Vagina (tissue), 2 donors: Measurements from ENCODE around the gene RRAGC. TPM values are rescaled to one million over a fixed set of nuclear protein-coding genes. Genes with fewer than 3 reads are reported as not detected.
"Not testable (repeated sequence)": the region's sequence is repeated elsewhere in the genome, so short reads cannot be mapped to it uniquely, and the experiment has no call there.

Experiments
- DNase-seq, 2 donors: peaks; one replicate each; pipeline ENCODE4 v3.0.0-alpha.2; 2017; ENCODE audit errors: extremely low spot score in 2 of 2
- H3K27ac ChIP-seq: fragments of 200-600 bp; sonication (generic); one replicate; pipeline ENCODE4 v1.5.1; 2019
- H3K27me3 ChIP-seq: fragments of 200-600 bp; sonication (generic); one replicate; pipeline ENCODE4 v1.5.1; 2019
- H3K36me3 ChIP-seq, 2 donors: fragments of 200-600 bp; sonication (generic); one replicate each; pipeline ENCODE4 v1.5.1; 2017 to 2019
- H3K4me1 ChIP-seq: fragments of 200-600 bp; sonication (generic); one replicate; pipeline ENCODE4 v1.5.1; 2019
- H3K4me3 ChIP-seq, 2 donors: fragments of 200-600 bp; sonication (generic); 1 replicate in 1 of 2; 2 replicates in 1 of 2; pipeline ENCODE4 v1.5.1; 2016 to 2019
- H3K9me3 ChIP-seq: fragments of 200-600 bp; sonication (generic); one replicate; pipeline ENCODE4 v1.5.1; 2019
- CTCF ChIP-seq, 3 experiments: fragments of 450-650 bp in 2 of 3; fragments of 200-600 bp in 1 of 3; sonication (generic) in 1 of 3; IDR thresholded peaks; one replicate each; pipeline ENCODE4 v1.5.1; 2017 to 2019; ENCODE audit warnings: antibody characterized with exemption in 3 of 3, mild to moderate bottlenecking in 2 of 3, moderate library complexity in 2 of 3
- POLR2A ChIP-seq, 2 donors: fragments of 450-650 bp; IDR thresholded peaks; one replicate each; pipeline ENCODE4 v1.6.1; 2017; ENCODE audit warnings: antibody characterized with exemption in 2 of 2, mild to moderate bottlenecking in 2 of 2, moderate library complexity in 2 of 2
- POLR2AphosphoS5 ChIP-seq, 2 donors: sonication (generic); formaldehyde crosslinking; IDR thresholded peaks; one replicate each; pipeline ENCODE4 v1.9.0; 2017; ENCODE audit warnings: antibody characterized with exemption in 2 of 2, mild to moderate bottlenecking in 2 of 2, low read depth in 1 of 2; ENCODE audit not compliant: insufficient read depth in 1 of 2
- intact Hi-C: fragments of 100-400 bp; cut with DNase I; formaldehyde crosslinking; loops from one replicate; pipeline ENCODE4 v1.15.1; 2023
- total RNA-seq: library from RNA; depleted of rRNA; stranded (reverse); fragments of >200 nt; gene quantifications from one replicate; pipeline ENCODE4 v1.2.3, GENCODE V29; 2016

RRAGC gene
- total RNA-seq, 1 donor from 2014 or later: 9.8 TPM

- no peaks in the 10 kb centered on the region for H3K27me3 ChIP-seq
- H3K9me3 ChIP-seq: no peaks in the 10 kb centered on the region
- intact Hi-C loops: no loop called here
- no peak for DNase-seq
- H3K27ac ChIP-seq: no peak overlapping the region
- TF ChIP-seq POLR2AphosphoS5 (IDR thresholded peaks at IDR 0.05; ENCODE audit: insufficient read depth in 1 of 2, low read depth in 1 of 2) (no peak), CTCF (IDR thresholded peaks at IDR 0.05) (no peak), POLR2A (IDR thresholded peaks at IDR 0.05) (no peak)
- H3K36me3 ChIP-seq: no peaks in the 10 kb centered on the region
- H3K4me1 ChIP-seq: peaks cover 13% of the 10 kb centered on the region
- H3K4me3 ChIP-seq: no peak overlapping the region
These were observed 44.5 kb downstream of the RRAGC start for GRCh38 chr1:38814984-38815464.

GRCh38 chr1:38814444-38814983 is 45.1 kb downstream of the RRAGC start:
- no peaks in the 10 kb centered on the region for H3K27me3 ChIP-seq
- no peak for DNase-seq
- H3K4me3 ChIP-seq: no peak overlapping the region
- no peak overlapping the region for H3K27ac ChIP-seq
- TF ChIP-seq POLR2A (IDR thresholded peaks at IDR 0.05): no peak
- TF ChIP-seq POLR2AphosphoS5 (IDR thresholded peaks at IDR 0.05; ENCODE audit: insufficient read depth in 1 of 2, low read depth in 1 of 2): no peak
- no peak for TF ChIP-seq CTCF (IDR thresholded peaks at IDR 0.05)
- no peaks in the 10 kb centered on the region for H3K36me3 ChIP-seq
- H3K4me1 ChIP-seq: peaks cover 13% of the 10 kb centered on the region
- intact Hi-C loops: no loop called here
- H3K9me3 ChIP-seq: no peaks in the 10 kb centered on the region

GRCh38 chr1:38812981-38813380 is 46.6 kb downstream of the RRAGC start:
- peaks cover 5% of the 10 kb centered on the region for H3K4me1 ChIP-seq
- no peak overlapping the region for H3K4me3 ChIP-seq
- no peak for TF ChIP-seq CTCF (IDR thresholded peaks at IDR 0.05)
- no peak for TF ChIP-seq POLR2AphosphoS5 (IDR thresholded peaks at IDR 0.05; ENCODE audit: insufficient read depth in 1 of 2, low read depth in 1 of 2)
- no peak for TF ChIP-seq POLR2A (IDR thresholded peaks at IDR 0.05)
- no peaks in the 10 kb centered on the region for H3K27me3 ChIP-seq
- H3K9me3 ChIP-seq: no peaks in the 10 kb centered on the region
- no peak overlapping the region for H3K27ac ChIP-seq
- no peak for DNase-seq
- intact Hi-C loops: no loop called here
- H3K36me3 ChIP-seq: no peaks in the 10 kb centered on the region

- H3K27ac ChIP-seq, intact Hi-C loops, DNase-seq, H3K9me3 ChIP-seq, H3K36me3 ChIP-seq, H3K4me1 ChIP-seq, H3K4me3 ChIP-seq, H3K27me3 ChIP-seq: not testable (repeated sequence)
These were observed 48.1 kb downstream of the RRAGC start for GRCh38 chr1:38811466-38811865.

GRCh38 chr1:38806090-38806489 is 53.5 kb downstream of the RRAGC start:
- no peak for DNase-seq
- no peak overlapping the region for H3K27ac ChIP-seq
- intact Hi-C loops: no loop called here
- H3K27me3 ChIP-seq: peaks cover 8% of the 10 kb centered on the region
- TF ChIP-seq POLR2AphosphoS5 (IDR thresholded peaks at IDR 0.05; ENCODE audit: insufficient read depth in 1 of 2, low read depth in 1 of 2): no peak
- TF ChIP-seq POLR2A (IDR thresholded peaks at IDR 0.05): no peak
- TF ChIP-seq CTCF (IDR thresholded peaks at IDR 0.05): no peak
- no peak overlapping the region for H3K4me3 ChIP-seq
- H3K4me1 ChIP-seq: peaks cover 5% of the 10 kb centered on the region
- H3K36me3 ChIP-seq: no peaks in the 10 kb centered on the region
- no peaks in the 10 kb centered on the region for H3K9me3 ChIP-seq
